ENCODE data around the gene MMP24OS.
"Not testable (repeated sequence)": the region's sequence is repeated elsewhere in the genome, so short reads cannot be mapped to it uniquely, and the experiment has no call there.

The MMP24OS gene

DNA sequence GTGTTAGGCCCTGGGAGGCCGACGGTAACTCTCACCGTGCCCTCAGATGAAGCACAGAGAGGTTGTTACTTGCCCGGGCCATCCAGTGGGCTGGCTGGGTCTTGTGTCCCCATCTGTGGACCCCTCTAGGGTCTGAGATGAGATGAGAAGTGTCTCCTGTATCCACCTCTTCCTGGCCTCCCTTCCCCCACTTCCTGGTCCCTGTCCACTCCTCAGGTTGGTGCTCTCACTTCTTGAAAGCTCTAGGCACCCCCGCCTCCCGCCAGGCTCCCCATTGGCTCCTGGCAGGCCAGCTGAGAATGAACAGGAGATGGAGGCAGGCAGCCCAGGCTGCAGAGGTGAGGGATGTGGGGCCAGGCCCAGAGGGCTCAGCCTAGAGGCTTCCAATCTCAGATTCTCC is 1.5 kb downstream of the MMP24OS start:
- no peak for DNase-seq (ENCODE audit: low read depth in 1 of 2, low spot score in 1 of 2)

DNA sequence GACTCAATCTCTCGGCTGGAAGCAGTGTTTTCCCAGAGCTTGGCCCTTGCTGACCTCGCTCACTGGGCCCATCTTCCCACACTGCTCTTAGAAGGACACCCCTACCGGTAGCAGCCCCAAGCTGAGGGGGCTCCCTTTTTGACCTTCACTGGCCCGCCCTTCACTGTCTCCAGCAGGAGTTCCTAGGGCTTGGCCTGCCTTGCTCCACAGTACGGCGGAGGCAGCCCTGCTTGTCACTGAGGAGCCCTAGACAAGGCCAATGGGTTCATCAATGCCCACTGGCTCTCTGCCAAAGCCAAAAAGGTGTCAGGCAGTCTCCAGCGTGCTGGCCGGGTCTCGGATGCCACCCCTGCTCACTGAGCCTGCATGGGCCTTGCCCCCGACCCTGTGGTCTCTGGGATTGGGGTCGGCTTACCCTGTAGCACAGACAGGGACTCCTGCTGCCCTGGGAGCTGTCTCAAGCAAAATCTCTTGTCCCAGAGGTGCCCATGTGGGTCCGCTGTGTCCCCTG is 2.1 kb downstream of the MMP24OS start:
- no peak for DNase-seq (ENCODE audit: low read depth in 1 of 2, low spot score in 1 of 2)

- DNase-seq (ENCODE audit: low read depth in 1 of 2, low spot score in 1 of 2) = no peak
Observed at GRCh38 chr20:35274172-35275092, 3.5 kb downstream of the MMP24OS start.

GRCh38 chr20:35273449-35274171 is 4.3 kb downstream of the MMP24OS start:
- no peak for DNase-seq (ENCODE audit: low read depth in 1 of 2, low spot score in 1 of 2)

DNA sequence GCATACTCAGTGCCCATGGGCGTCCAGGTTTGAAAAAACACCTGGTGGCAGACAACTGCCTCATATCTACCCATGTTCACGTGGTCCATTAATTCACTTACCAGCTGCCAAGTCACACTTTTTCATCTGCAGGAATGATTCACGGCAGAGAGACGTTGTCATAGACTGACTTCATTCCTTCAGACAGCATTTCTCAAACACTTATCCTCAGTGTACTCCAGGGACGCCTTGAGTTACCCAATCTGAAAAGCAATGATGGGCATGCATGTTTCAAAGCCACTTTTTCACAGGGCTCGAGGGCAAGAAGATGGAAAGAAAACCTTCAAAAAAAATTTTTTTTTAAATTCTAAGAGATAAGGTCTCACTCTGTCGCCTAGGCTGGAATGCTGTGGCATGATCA is 6.0 kb downstream of the MMP24OS start:
- DNase-seq (ENCODE audit: low read depth in 1 of 2, low spot score in 1 of 2) = no peak

DNA sequence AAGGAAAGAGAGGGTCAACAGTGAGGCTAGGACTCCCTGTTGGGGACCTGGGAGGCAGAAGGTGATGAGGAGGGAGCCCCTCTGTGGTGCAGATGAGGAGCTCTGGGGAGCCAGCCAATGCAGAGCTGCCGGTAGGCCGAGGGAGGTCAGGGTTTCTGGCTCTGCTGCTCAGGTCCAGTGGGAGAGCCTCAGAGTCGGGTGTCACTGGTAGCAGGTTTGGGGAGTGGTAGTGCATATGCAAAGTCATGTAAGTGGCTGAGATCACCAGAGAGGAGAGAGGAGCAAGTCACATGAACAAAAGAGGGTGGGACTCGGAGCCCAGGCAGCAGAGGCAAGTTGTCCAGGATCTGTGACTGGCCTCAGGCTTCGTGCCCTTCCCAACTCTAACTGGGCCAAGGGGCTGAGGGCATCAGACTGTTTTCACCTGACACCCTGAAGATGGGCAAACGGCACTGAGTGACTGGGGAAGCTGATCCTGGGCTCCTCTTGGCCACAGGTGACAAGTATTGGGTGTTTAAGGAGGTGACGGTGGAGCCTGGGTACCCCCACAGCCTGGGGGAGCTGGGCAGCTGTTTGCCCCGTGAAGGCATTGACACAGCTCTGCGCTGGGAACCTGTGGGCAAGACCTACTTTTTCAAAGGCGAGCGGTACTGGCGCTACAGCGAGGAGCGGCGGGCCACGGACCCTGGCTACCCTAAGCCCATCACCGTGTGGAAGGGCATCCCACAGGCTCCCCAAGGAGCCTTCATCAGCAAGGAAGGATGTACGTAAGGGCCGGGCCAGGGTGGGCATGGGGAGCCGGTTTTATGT is 6.6 kb downstream of the MMP24OS start:
- no peak for DNase-seq (ENCODE audit: low read depth in 1 of 2, low spot score in 1 of 2)

DNA sequence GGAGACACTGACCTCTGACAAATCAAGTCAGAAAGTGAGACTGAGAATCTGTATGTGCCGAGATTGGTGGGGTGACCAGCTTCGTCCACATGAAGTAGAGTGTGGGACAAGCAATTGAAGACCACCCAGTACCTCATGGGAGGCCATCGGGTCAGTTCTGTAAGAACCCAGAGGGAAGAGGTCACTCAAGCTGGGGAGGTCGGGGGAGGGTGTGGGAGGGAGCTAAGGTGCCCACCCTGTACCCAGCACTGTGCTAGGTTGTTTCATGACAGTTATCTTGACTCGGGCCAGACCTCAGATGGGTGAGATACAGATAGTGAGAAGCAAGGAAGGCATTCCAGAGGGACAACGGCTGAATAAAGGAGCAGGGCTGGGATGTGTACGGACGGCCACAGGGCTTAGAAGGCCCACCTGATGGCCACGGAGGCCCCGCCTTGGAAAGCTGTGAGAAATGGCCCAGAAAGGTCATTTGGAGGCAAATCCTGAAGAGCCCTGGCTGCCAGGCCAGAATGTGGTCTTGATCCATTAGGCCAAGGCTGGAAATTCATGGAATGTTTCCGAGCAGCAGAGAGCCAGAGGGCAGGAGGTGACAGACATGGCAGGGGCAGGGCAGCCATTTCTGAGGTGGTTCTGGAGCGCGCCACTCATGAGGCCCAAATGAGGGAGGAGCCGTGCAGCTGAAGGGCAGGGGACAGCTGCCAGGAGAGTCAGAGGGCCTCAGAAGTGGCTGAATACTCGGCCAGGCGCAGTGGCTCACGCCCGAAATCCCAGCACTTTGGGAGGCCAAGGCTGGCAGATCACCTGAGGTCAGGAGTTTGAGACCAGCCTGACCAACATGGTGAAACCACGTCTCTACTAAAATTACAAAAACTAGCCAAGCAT is 7.7 kb downstream of the MMP24OS start:
- no peak for DNase-seq (ENCODE audit: low read depth in 1 of 2, low spot score in 1 of 2)

DNA sequence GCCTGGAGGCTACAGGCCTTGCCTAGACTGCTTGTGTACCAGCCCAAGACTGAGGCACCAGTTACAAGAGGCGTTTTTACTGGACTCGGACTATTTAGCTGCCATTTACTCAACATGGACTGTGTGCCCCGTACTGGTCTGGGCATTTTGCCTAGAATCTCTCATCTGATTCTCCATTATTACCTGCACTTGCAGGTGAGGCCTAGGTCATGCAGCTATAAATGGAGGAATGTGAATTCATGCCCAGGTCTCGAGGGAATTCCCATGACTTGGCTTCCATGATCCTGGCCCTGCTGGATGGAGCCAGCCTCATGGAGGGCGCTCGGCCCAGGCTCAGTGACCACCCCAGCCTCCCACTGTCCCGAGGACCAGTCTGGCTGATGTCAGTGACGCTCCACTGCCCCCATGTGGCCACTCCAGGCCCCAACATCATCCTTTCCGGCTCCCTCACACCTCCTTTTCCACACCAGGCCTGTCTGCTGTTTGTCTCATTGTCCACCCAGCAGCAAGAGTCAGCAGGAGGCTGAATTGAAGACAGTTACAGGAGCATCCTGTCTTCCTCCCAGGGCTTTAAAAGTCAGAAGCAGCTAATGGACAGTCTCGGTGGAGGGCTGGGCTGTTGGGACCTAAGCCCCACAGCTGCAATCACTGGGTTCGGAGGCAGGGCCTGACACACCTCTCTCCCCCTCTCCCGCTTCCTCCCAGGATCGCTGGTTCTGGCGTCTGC is 8.7 kb downstream of the MMP24OS start:
- DNase-seq (ENCODE audit: low read depth in 1 of 2, low spot score in 1 of 2) = no peak

DNA sequence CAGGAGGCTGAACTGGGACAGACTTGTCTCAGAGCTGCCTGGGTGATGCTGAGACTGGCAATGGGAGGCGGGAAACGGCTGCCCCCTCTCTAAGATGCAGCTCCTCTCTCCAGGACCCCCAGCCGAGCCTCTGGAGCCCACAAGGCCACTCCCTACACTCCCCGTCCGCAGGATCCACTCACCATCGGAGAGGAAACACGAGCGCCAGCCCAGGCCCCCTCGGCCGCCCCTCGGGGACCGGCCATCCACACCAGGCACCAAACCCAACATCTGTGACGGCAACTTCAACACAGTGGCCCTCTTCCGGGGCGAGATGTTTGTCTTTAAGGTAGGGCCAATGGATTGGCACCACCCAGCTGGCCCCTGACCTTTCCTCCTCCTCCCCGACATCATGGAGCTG is 10.8 kb downstream of the MMP24OS start:
- no peak for DNase-seq (ENCODE audit: low read depth in 1 of 2, low spot score in 1 of 2)

DNA sequence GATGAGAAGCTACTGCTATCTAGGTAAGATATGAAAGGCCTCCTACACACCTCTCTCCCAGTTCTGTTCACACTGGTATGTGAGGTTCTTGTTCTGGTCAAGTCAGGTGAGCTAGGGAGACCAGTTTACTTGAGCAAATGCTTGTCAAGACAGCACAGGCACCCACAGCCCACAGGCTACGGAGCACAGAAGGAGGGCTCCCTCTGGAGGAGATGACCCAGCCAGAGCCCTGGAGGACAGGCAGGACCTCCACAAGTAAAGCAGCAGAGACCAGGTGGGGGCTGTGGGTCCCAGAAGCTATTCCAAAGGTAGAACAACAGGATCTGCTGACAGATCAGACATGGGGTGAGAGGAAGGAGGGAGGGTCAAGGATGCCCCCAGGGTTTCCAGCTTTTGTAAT is 13.2 kb downstream of the MMP24OS start:
- DNase-seq (ENCODE audit: low read depth in 1 of 2, low spot score in 1 of 2) = no peak

DNA sequence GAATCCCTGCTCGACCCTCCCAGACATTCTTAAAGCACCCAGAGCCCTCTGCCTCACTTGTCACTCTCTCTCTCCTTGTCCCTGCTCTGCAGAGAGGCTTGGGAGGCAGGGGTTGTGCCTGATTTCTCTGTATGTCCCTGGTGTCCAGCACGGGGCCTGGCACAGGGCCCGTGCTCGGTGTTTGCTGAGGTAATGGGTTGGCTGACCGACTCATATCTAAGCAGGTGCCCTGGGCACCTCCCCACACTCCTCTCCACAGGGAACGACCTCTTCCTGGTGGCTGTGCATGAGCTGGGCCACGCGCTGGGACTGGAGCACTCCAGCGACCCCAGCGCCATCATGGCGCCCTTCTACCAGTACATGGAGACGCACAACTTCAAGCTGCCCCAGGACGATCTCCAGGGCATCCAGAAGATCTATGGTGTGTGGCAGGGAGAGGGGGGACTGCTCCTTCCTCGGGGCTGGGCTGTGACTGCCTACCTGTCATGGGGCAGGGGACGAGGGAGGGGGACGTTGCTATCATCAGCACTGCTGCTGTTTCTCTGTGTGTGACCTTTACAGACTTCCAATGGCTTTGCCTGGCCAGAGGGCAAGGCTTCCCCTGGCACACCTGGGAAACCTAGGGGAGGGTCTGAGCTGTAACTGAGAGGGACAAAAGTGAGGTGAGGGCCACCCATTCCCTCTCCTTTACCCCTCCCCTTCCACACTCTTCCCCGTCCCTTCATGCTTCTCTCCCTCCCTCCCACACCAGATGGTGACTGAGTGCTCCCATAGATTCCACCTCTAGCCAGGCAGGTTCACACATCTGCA is 14.2 kb downstream of the MMP24OS start:
- DNase-seq (ENCODE audit: low read depth in 1 of 2, low spot score in 1 of 2) = no peak

DNA sequence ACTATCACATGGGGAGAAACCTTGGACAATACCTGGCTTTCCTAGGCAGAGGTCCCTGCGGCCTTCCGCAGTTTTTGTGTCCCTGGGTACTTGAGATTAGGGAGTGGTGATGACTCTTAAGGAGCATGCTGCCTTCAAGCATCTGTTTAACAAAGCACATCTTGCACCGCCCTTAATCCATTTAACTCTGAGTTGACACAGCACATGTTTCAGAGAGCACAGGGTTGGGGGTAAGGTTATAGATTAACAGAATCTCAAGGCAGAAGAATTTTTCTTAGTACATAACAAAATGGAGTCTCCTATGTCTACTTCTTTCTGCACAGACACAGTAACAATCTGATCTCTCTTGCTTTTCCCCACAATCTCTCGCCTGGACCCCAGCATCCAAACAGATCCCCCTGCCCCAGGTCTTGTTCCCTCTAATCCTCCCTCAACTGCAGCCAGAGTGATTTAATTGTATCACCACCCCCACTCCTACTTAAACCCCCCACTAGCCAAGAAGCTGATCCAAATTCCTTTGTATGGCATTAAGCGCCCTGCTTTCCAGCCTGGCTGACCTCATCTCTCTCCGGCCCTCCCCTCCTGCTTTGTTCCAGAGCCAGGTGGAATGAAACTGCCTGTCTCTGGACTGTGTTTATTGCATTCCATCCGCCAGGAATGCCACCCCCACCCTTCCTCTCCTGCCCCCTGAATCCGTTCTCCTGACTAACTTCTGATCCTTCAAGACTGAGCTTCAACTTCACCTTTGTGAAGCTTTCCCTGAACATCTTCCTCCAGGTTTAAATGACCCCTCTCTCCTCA is 15.0 kb downstream of the MMP24OS start:
- not testable (repeated sequence) for DNase-seq (ENCODE audit: low read depth in 1 of 2, low spot score in 1 of 2)

DNA sequence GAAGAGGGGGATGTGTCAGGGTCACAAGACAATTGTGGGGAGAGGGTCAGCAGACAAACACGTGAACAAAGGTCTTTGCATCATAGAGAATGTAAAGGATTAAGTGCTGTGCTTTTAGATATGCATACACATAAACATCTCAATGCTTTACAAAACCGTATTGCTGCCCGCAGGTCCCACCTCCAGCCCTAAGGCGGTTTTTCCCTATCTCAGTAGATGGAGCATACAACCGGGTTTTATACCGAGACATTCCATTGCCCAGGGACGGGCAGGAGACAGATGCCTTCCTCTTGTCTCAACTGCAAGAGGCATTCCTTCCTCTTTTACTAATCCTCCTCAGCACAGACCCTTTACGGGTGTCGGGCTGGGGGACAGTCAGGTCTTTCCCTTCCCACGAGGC is 15.6 kb downstream of the MMP24OS start:
- DNase-seq (ENCODE audit: low read depth in 1 of 2, low spot score in 1 of 2) = not testable (repeated sequence)

DNA sequence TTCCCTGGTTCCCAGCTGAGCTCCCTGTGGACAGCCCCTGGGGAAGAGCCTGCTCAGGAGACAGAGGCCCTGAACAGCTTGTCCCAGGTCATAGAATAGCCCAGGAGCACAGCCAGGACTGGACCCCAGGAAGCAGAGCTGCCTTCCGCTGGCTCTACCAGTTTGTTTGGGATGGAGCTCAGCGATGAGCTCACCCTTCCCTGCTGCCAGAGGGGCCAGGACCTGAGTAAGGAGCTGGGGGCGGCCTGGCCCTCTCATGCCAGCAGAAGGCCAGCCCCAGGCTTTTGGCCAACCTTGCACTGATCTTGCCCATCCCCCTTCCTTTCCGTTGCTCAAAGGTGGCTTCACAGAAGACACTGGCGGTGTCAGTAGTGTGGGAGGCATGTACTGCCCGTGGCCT is 17.5 kb downstream of the MMP24OS start:
- DNase-seq (ENCODE audit: low read depth in 1 of 2, low spot score in 1 of 2) = no peak

- DNase-seq (ENCODE audit: low read depth in 1 of 2, low spot score in 1 of 2) = no peak
Observed at GRCh38 chr20:35257175-35257909, 20.6 kb downstream of the MMP24OS start.

DNA sequence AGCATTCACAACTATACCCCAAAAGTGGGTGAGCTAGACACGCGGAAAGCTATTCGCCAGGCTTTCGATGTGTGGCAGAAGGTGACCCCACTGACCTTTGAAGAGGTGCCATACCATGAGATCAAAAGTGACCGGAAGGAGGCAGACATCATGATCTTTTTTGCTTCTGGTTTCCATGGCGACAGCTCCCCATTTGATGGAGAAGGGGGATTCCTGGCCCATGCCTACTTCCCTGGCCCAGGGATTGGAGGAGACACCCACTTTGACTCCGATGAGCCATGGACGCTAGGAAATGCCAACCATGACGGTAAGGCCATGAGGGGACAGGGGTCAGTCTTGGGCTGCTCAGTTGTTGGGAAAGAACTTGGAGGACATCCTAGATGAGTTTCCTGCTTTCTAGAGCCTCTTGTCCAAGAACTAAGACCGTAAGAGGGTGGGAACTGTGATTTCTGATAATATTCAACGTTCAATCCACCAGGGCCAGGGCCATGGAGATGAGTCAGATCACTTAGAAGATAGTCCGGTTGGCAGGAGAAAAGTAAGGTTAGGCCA is 23.4 kb downstream of the MMP24OS start:
- no peak for DNase-seq (ENCODE audit: low read depth in 1 of 2, low spot score in 1 of 2)

GRCh38 chr20:35253010-35253409 is 24.9 kb downstream of the MMP24OS start:
- DNase-seq (ENCODE audit: low read depth in 1 of 2, low spot score in 1 of 2) = no peak
